Measurements from ENCODE around the gene FAM193B. TPM values are rescaled to one million over a fixed set of nuclear protein-coding genes. Genes with fewer than 3 reads are reported as not detected.

FAM193B gene
- total and polyA plus RNA-seq, 9 of the 15 experiments (the other 6 are each of a cell fraction or from before 2014, with no cell fraction given) = 4.4 to 76.4 (median 37.3) TPM

DNA sequence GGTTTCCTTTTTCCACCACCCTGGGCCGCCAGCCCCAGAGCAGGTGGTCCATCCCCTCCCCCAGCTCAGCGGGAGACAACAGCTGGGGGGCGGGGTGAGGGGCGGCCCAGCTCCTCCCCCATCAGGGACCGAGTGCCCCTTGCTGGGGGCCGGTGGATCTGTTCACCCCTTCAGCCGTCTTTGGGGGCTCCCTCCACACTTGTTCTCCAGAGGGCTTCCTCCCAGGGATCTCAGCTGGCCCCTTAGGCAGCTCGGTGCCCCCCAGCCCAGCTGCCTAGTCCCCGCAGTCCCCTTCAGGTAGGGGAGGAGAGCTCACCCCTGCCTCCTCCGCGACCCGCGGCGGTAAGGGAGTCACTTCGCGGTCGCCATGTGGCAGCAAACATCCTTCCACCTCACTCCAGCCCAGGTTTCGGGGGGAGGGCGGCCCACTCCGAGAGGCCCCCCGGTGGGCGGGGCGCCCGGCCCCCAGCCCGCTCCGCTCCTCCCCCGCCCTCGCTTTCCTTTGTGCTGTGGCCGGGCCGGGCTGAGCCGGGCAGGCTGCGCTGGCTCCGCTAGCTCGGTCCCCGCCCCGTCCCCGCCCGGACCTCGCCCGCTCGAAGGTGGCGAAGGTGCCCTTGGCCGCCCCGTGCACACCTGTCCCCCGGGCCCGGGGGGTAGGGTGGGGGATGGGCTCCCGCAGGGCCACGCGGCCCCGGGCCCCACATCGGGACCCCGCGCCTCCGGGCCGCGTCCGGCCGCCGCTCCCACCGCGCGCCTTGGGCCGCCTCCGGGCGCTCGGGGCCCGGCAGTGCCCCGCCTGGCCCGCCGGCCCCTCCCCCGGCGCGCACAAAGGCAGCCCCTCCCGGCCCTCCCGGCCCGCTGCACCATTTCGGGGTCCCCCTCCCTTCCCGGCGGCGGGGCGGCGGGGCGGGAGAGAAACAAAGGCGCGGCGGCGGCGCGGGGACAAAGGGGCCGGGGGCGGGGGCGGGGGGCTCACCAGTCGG is 81.6 kb downstream of the FAM193B start (continued):
- TF ChIP-seq HES1 (IDR thresholded peaks at IDR 0.05; ENCODE audit: low read depth) (no peak), PPARD (CRISPR knock-in tag; IDR thresholded peaks at IDR 0.05) (no peak), EGR1 (conservative IDR thresholded peaks at IDR 0.05) (peak; percentile 20; the same call in 1 of the 2 replicates), BRD4 (IDR thresholded peaks at IDR 0.05) (no peak), NFE2 (IDR thresholded peaks at IDR 0.05; ENCODE audit: low read depth) (no peak), TCF7L2 (IDR thresholded peaks at IDR 0.05; ENCODE audit: low read depth, low read length) (no peak), CUX1 (CRISPR knock-in tag; IDR thresholded peaks at IDR 0.05) (no peak), DACH1 (IDR thresholded peaks at IDR 0.05; ENCODE audit: partially characterized antibody) (peak; percentile 56), TFAM (CRISPR knock-in tag; conservative IDR thresholded peaks at IDR 0.05) (no peak), FOSL1 (tag; conservative IDR thresholded peaks at IDR 0.05) (no peak), ZNF197 (CRISPR knock-in tag; IDR thresholded peaks at IDR 0.05; ENCODE audit: low read depth) (no peak), TAF1 (IDR thresholded peaks at IDR 0.05; ENCODE audit: control insufficient read depth, extremely low read depth, insufficient read depth, low read length, severe bottlenecking) (peak; percentile 34), ZFP36 (IDR thresholded peaks at IDR 0.05; ENCODE audit: low read depth, low read length, partially characterized antibody) (no peak), POLR2AphosphoS2 (IDR thresholded peaks at IDR 0.05; ENCODE audit: low read length) (no peak), FIP1L1 (IDR thresholded peaks at IDR 0.05; ENCODE audit: low read depth, low read length, poor library complexity, severe bottlenecking) (peak; percentile 21), L3MBTL2 (IDR thresholded peaks at IDR 0.05) (peak; percentile 50), SMARCA4 (IDR thresholded peaks at IDR 0.05) (no peak)
- TF ChIP-seq, protein P1, sequence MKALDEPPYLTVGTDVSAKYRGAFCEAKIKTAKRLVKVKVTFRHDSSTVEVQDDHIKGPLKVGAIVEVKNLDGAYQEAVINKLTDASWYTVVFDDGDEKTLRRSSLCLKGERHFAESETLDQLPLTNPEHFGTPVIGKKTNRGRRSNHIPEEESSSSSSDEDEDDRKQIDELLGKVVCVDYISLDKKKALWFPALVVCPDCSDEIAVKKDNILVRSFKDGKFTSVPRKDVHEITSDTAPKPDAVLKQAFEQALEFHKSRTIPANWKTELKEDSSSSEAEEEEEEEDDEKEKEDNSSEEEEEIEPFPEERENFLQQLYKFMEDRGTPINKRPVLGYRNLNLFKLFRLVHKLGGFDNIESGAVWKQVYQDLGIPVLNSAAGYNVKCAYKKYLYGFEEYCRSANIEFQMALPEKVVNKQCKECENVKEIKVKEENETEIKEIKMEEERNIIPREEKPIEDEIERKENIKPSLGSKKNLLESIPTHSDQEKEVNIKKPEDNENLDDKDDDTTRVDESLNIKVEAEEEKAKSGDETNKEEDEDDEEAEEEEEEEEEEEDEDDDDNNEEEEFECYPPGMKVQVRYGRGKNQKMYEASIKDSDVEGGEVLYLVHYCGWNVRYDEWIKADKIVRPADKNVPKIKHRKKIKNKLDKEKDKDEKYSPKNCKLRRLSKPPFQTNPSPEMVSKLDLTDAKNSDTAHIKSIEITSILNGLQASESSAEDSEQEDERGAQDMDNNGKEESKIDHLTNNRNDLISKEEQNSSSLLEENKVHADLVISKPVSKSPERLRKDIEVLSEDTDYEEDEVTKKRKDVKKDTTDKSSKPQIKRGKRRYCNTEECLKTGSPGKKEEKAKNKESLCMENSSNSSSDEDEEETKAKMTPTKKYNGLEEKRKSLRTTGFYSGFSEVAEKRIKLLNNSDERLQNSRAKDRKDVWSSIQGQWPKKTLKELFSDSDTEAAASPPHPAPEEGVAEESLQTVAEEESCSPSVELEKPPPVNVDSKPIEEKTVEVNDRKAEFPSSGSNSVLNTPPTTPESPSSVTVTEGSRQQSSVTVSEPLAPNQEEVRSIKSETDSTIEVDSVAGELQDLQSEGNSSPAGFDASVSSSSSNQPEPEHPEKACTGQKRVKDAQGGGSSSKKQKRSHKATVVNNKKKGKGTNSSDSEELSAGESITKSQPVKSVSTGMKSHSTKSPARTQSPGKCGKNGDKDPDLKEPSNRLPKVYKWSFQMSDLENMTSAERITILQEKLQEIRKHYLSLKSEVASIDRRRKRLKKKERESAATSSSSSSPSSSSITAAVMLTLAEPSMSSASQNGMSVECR (CRISPR knock-in tag; IDR thresholded peaks at IDR 0.05) = peak; percentile 58

All from K562 (cell line).